Natural killer cell (primary cell): ENCODE results near the gene ANKRD53. TPM values are rescaled to one million over a fixed set of nuclear protein-coding genes. Genes with fewer than 3 reads are reported as not detected.
A peak's percentile ranks its signal among the peaks of the same experiment; 100 is the strongest.

Source experiments
- ATAC-seq, 3 donors: fragments of 150-1000 bp in 2 of 3; fragments of 200-7000 bp in 1 of 3; cut with Tn5 transposase; 1 replicate in 1 of 3; 2 replicates in 2 of 3; pipeline ENCODE4 v1.10.0; 2021; ENCODE audit warnings: mild to moderate bottlenecking in 2 of 3, moderate library complexity in 2 of 3
- DNase-seq, 2 donors: peaks; one replicate each; pipeline versions ENCODE4 v3.0.0 to v3.0.0-alpha.2; 2013 to 2021; ENCODE audit warnings: mixed read lengths in 1 of 2
- H3K27ac ChIP-seq: one replicate; pipeline ENCODE4 v1.5.1; 2013; ENCODE audit warnings: mild to moderate bottlenecking, low read length
- H3K27me3 ChIP-seq: one replicate; pipeline ENCODE4 v1.6.1; 2013; ENCODE audit warnings: low read length; ENCODE audit not compliant: control insufficient read depth, insufficient read depth
- H3K36me3 ChIP-seq: one replicate; pipeline ENCODE4 v1.6.1; 2013; ENCODE audit warnings: low read length; ENCODE audit not compliant: control insufficient read depth, insufficient read depth
- H3K4me1 ChIP-seq: one replicate; pipeline ENCODE4 v1.6.1; 2013; ENCODE audit warnings: low read length; ENCODE audit not compliant: control insufficient read depth, insufficient read depth
- H3K4me3 ChIP-seq: one replicate; pipeline ENCODE4 v1.5.1; 2013; ENCODE audit warnings: low read length
- H3K9me3 ChIP-seq: one replicate; pipeline ENCODE4 v1.6.1; 2013; ENCODE audit warnings: low read length; ENCODE audit not compliant: control insufficient read depth, insufficient read depth
- H3K27ac Mint-ChIP-seq, 2 donors: one replicate each; pipeline ENCODE4 v1.8.0; 2022; ENCODE audit warnings: mild to moderate bottlenecking in 2 of 2, mixed read lengths in 2 of 2, moderate library complexity in 1 of 2
- H3K27me3 Mint-ChIP-seq, 2 donors: one replicate each; pipeline ENCODE4 v1.8.0; 2022; ENCODE audit warnings: low read depth in 2 of 2, mixed read lengths in 2 of 2
- H3K36me3 Mint-ChIP-seq: one replicate; pipeline ENCODE4 v1.8.0; 2022; ENCODE audit warnings: mixed read lengths
- H3K4me1 Mint-ChIP-seq, 2 donors: one replicate each; pipeline ENCODE4 v1.8.0; 2022; ENCODE audit warnings: mixed read lengths in 2 of 2
- H3K4me3 Mint-ChIP-seq: one replicate; pipeline ENCODE4 v1.8.0; 2022; ENCODE audit warnings: mild to moderate bottlenecking, moderate library complexity, mixed read lengths
- H3K9me3 Mint-ChIP-seq, 2 donors: one replicate each; pipeline ENCODE4 v1.8.0; 2022; ENCODE audit warnings: mixed read lengths in 2 of 2
- CTCF ChIP-seq: fragments of 200-600 bp; IDR thresholded peaks from one replicate; pipeline ENCODE4 v1.8.0; 2022; ENCODE audit warnings: antibody characterized with exemption
- WGBS: methylation state at CpG from one replicate; pipeline ENCODE4 v1.1.7; 2013; ENCODE audit warnings: missing lambda C conversion rate; ENCODE audit not compliant: insufficient coverage; 5-methylcytosine and 5-hydroxymethylcytosine counted together
- intact Hi-C: fragments of 100-400 bp; cut with micrococcal nuclease; formaldehyde crosslinking; loops from one replicate; pipeline ENCODE4 v1.14.2; 2022
- total RNA-seq, 4 donors: library from RNA; stranded (reverse); fragments of 120-200 nt in 1 of 4; gene quantifications; one replicate each; pipeline versions ENCODE4 v1.2.3 to v1.2.4, GENCODE V29; 2013 to 2022

The ANKRD53 gene
- total RNA-seq, 3 donors from 2014 or later (not counting 1 experiment from before 2014, with no cell fraction given), result 2.2 to 3.1 (median 2.5) TPM

GRCh38 chr2:70984228-70984575 lies 5.8 kb downstream of the ANKRD53 start:
- no peaks in the 10 kb centered on the region for H3K27me3 Mint-ChIP-seq
- DNase-seq (no peak), ATAC-seq (no peak)
- H3K27ac Mint-ChIP-seq, result peak overlapping the region in 1 of 2 donors; percentile 75
- WGBS, result 65% methylated on average over 3 of the region's 3 CpGs
- no peaks in the 10 kb centered on the region for H3K9me3 Mint-ChIP-seq
- Histone ChIP-seq H3K4me1 (peaks cover 12% of the 10 kb centered on the region), H3K27me3 (no peaks in the 10 kb centered on the region), H3K4me3 (no peak overlapping the region), H3K36me3 (peaks cover 21% of the 10 kb centered on the region), H3K9me3 (no peaks in the 10 kb centered on the region), H3K27ac (no peak overlapping the region)
- peak overlapping the region; percentile 60 for H3K4me3 Mint-ChIP-seq
- no peak for TF ChIP-seq CTCF
- peaks cover 6 to 10% of the 10 kb centered on the region in 2 donors for H3K4me1 Mint-ChIP-seq
- intact Hi-C loops, result loop anchor here (2.0 kb wide), 1 partner anchor 19 kb away; no protein-coding TSS in a partner anchor
- H3K36me3 Mint-ChIP-seq, result no peaks in the 10 kb centered on the region

GRCh38 chr2:70984576-70985282 lies 6.3 kb downstream of the ANKRD53 start:
- peaks cover 10% of the 10 kb centered on the region for H3K4me1 ChIP-seq
- no peaks in the 10 kb centered on the region for H3K9me3 ChIP-seq
- peak; percentile 99 to 100 (median 100) for ATAC-seq
- Mint-ChIP-seq H3K27ac (peak overlapping the region in 1 of 2 donors; percentile 75), H3K4me3 (peak overlapping the region; percentile 60), H3K27me3 (no peaks in the 10 kb centered on the region), H3K36me3 (no peaks in the 10 kb centered on the region), H3K9me3 (no peaks in the 10 kb centered on the region), H3K4me1 (peaks cover 6 to 10% of the 10 kb centered on the region in 2 donors)
- H3K27ac ChIP-seq, result no peak overlapping the region
- DNase-seq, result peak; percentile 81 to 89
- H3K4me3 ChIP-seq, result no peak overlapping the region
- peak; percentile 92 for TF ChIP-seq CTCF
- intact Hi-C loops, result loop anchor here (1.0 to 2.0 kb wide), 2 partner anchors 11 to 20 kb away; no protein-coding TSS in a partner anchor
- 25% methylated on average over 32 of the region's 32 CpGs for WGBS
- H3K27me3 ChIP-seq, result no peaks in the 10 kb centered on the region
- peaks cover 25% of the 10 kb centered on the region for H3K36me3 ChIP-seq

DNA sequence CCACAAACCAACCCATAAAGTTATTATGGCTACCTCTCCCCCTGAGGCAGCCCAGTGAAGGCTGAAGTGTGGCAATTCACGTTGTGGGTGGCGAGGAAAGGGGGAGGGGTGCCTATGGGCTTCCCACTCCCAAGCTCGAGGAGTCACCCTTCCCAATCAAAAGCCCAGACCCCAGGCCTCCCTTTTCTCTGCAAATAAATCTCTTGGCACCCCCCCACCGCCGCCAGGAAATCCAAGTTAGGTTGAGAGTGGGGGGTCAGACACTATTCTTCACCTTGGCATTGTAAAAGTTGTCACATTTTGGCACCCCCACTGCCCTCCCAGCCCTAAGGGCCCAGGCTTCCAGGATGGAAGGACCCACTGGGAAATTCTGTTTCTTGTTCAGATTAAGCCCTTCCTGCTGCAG lies 6.9 kb downstream of the ANKRD53 start:
- no peak for TF ChIP-seq CTCF
- Histone ChIP-seq H3K27ac (no peak overlapping the region), H3K4me3 (no peak overlapping the region), H3K36me3 (peaks cover 28% of the 10 kb centered on the region), H3K9me3 (no peaks in the 10 kb centered on the region), H3K4me1 (peaks cover 10% of the 10 kb centered on the region), H3K27me3 (no peaks in the 10 kb centered on the region)
- Mint-ChIP-seq H3K9me3 (no peaks in the 10 kb centered on the region), H3K36me3 (no peaks in the 10 kb centered on the region), H3K27me3 (no peaks in the 10 kb centered on the region), H3K27ac (no peak overlapping the region), H3K4me1 (peaks cover 6 to 10% of the 10 kb centered on the region in 2 donors), H3K4me3 (no peak overlapping the region)
- ATAC-seq, result no peak
- intact Hi-C loops, result loop anchor here (1.0 to 2.0 kb wide), 2 partner anchors 10 to 20 kb away; no protein-coding TSS in a partner anchor
- 60% methylated on average over 2 of the region's 5 CpGs for WGBS
- DNase-seq, result no peak
